Measurements from ENCODE around the gene FOXK1. TPM values are rescaled to one million over a fixed set of nuclear protein-coding genes. Genes with fewer than 3 reads are reported as not detected.

Gene FOXK1
- total and polyA plus RNA-seq, 2 of the 13 experiments (the other 11 are each of a cell fraction or from before 2014, with no cell fraction given), result 4.6 to 8.8 TPM

GRCh38 chr7:4718075-4718474 is 36.0 kb downstream of the FOXK1 start:
- no peak overlapping the region for H3K27ac ChIP-seq (ENCODE audit: extremely low read length, insufficient read depth, low read length)
- H3K36me3 ChIP-seq (replicated peaks in 1 of 2; ENCODE audit: control insufficient read depth in 1 of 2, insufficient read depth in 2 of 2, low read length in 2 of 2), result peaks cover 10 to 24% of the 10 kb centered on the region in 2 experiments; a peak in 4 of 5 replicates
- in situ Hi-C loops (cut with HindIII; ENCODE audit: extremely low pct_ligation_motif_present, low pct_unique_long_range_greater_than_20kb), result no loop called here
- no peak for DNase-seq (ENCODE audit: low spot score)
- H3K4me1 ChIP-seq (ENCODE audit: insufficient read depth, low read length), result peaks cover 31% of the 10 kb centered on the region
- 98% methylated on average over 22 of the region's 22 CpGs for WGBS (ENCODE audit: low lambda C conversion rate)
- H4K20me1 ChIP-seq (ENCODE audit: insufficient read depth, low read length), result peaks cover 51% of the 10 kb centered on the region
- no peak for ATAC-seq
- peaks cover 73% of the 10 kb centered on the region for H3K79me2 ChIP-seq (ENCODE audit: insufficient read depth, low read length)
- ChIA-PET CTCF (ENCODE audit: low intra/inter-chr PET ratio, low total read pairs) (no interaction called here), POLR2A (no interaction called here)
- no peaks in the 10 kb centered on the region for H3K27me3 ChIP-seq (ENCODE audit: control insufficient read depth in 1 of 2, insufficient read depth in 2 of 2, low read length in 2 of 2)
- FAIRE-seq, result no peak
- H3K9ac ChIP-seq (ENCODE audit: insufficient read depth, low read depth, low read length), result no peak overlapping the region
- no peak overlapping the region for H3K4me2 ChIP-seq (ENCODE audit: low read depth, low read length)
- H3K9me3 ChIP-seq (ENCODE audit: low read length), result no peaks in the 10 kb centered on the region
- BruUV-seq (replicated peaks), result no TSS peak
- TF ChIP-seq AHDC1 (CRISPR knock-in tag; IDR thresholded peaks at IDR 0.05; ENCODE audit: borderline replicate concordance) (no peak), ZNF775 (CRISPR knock-in tag; IDR thresholded peaks at IDR 0.05; ENCODE audit: borderline replicate concordance) (no peak), ZSCAN29 (CRISPR knock-in tag; conservative IDR thresholded peaks at IDR 0.05) (no peak), ZNF317 (CRISPR knock-in tag; IDR thresholded peaks at IDR 0.05) (no peak), ARID5B (CRISPR knock-in tag; IDR thresholded peaks at IDR 0.05) (no peak), NR1H2 (CRISPR knock-in tag; IDR thresholded peaks at IDR 0.05; ENCODE audit: borderline replicate concordance, low read depth) (no peak)
- no peak overlapping the region for H2AFZ ChIP-seq (ENCODE audit: low read length)
- intact Hi-C loops (cut with micrococcal nuclease; ENCODE audit: unreplicated experiment), result no loop called here
- H3K4me3 ChIP-seq (replicated peaks in 1 of 3; ENCODE audit: insufficient read depth in 1 of 3, low read depth in 2 of 3, low read length in 3 of 3), result no peak overlapping the region

Measured in HepG2 (cell line).